Measurements from ENCODE around the gene ABT1. TPM values are rescaled to one million over a fixed set of nuclear protein-coding genes. Genes with fewer than 3 reads are reported as not detected.

Gene ABT1
- total RNA-seq, 1 experiment from 2014 or later, result 23.7 TPM

DNA sequence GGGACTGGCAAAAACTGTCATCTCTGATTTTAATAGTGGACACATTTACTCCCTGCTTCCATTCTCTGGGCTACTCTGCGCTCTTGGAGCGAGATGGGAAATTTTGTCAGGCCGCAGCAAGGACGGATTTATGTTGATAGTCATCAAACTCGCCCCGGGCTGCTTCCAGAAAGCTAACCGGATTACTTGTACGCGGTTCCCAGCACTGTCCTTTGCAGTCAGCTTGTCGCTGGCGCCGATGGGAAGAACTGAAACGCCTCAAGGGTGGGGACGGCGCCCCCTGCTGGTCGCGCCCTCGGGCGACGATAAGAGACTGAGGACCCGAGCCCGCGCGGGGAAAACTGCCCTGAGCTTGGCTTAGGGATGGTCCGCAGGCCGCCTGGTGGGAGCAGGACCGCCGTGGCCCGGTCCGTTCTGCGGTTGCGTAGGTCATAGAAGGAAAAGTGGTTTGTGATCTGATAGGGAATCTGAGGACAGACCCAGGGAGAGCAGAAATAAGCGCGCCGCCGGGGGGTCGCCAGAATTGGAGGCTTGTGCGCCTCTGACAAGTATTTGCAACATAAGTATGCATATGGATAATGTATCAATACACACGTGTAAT lies 984 bp upstream of the ABT1 start:
- Histone ChIP-seq H3K4me1 (ENCODE audit: low read length) (peaks cover 24% of the 10 kb centered on the region), H3K79me2 (ENCODE audit: low read length) (peaks cover 20% of the 10 kb centered on the region), H4K20me1 (ENCODE audit: insufficient read depth, low read depth, low read length) (peaks cover 8% of the 10 kb centered on the region; the same call in 1 of the 2 replicates), H3K36me3 (ENCODE audit: insufficient read depth, low read length) (peaks cover 17% of the 10 kb centered on the region; the same call in 1 of the 2 replicates), H3K9ac (ENCODE audit: low read length) (peak overlapping the region; percentile 82), H3K4me3 (ENCODE audit: low read length) (peak overlapping the region; percentile 75), H3K27me3 (ENCODE audit: low read length) (no peaks in the 10 kb centered on the region), H3K9me2 (replicated peaks; ENCODE audit: insufficient read depth, low read length) (no peaks in the 10 kb centered on the region), H3K27ac (ENCODE audit: low read length) (peak overlapping the region; percentile 64; the same call in 1 of the 2 replicates), H3K4me2 (ENCODE audit: low read depth, low read length, poor library complexity, severe bottlenecking) (peak overlapping the region; percentile 99), H2AFZ (ENCODE audit: low read length) (peak overlapping the region; percentile 94), H3K9me3 (ENCODE audit: low read length) (no peaks in the 10 kb centered on the region)
- peak; percentile 95 for DNase-seq

GRCh38 chr6:26597389-26597766 lies 625 bp downstream of the ABT1 start:
- Histone ChIP-seq H3K27ac (ENCODE audit: low read length) (no peak overlapping the region), H3K27me3 (ENCODE audit: low read length) (no peaks in the 10 kb centered on the region), H3K9me3 (ENCODE audit: low read length) (no peaks in the 10 kb centered on the region), H3K36me3 (ENCODE audit: insufficient read depth, low read length) (peaks cover 17% of the 10 kb centered on the region; the same call in 1 of the 2 replicates), H3K4me1 (ENCODE audit: low read length) (peaks cover 23% of the 10 kb centered on the region), H3K79me2 (ENCODE audit: low read length) (peaks cover 20% of the 10 kb centered on the region), H3K9me2 (replicated peaks; ENCODE audit: insufficient read depth, low read length) (no peaks in the 10 kb centered on the region), H4K20me1 (ENCODE audit: insufficient read depth, low read depth, low read length) (peaks cover 8% of the 10 kb centered on the region; the same call in 1 of the 2 replicates), H3K9ac (ENCODE audit: low read length) (peak overlapping the region; percentile 82), H3K4me2 (ENCODE audit: low read depth, low read length, poor library complexity, severe bottlenecking) (peak overlapping the region; percentile 99), H2AFZ (ENCODE audit: low read length) (no peak overlapping the region), H3K4me3 (ENCODE audit: low read length) (peak overlapping the region; percentile 75)
- no peak for DNase-seq

GRCh38 chr6:26597821-26598220 lies 1.1 kb downstream of the ABT1 start:
- H4K20me1 ChIP-seq (ENCODE audit: insufficient read depth, low read depth, low read length), result peaks cover 8% of the 10 kb centered on the region; the same call in 1 of the 2 replicates
- H3K4me1 ChIP-seq (ENCODE audit: low read length), result peaks cover 18% of the 10 kb centered on the region
- H2AFZ ChIP-seq (ENCODE audit: low read length), result no peak overlapping the region
- peaks cover 20% of the 10 kb centered on the region for H3K79me2 ChIP-seq (ENCODE audit: low read length)
- H3K9me2 ChIP-seq (replicated peaks; ENCODE audit: insufficient read depth, low read length), result no peaks in the 10 kb centered on the region
- H3K4me3 ChIP-seq (ENCODE audit: low read length), result peak overlapping the region; percentile 75
- H3K9ac ChIP-seq (ENCODE audit: low read length), result peak overlapping the region; percentile 82
- H3K9me3 ChIP-seq (ENCODE audit: low read length), result no peaks in the 10 kb centered on the region
- H3K36me3 ChIP-seq (ENCODE audit: insufficient read depth, low read length), result peaks cover 17% of the 10 kb centered on the region; the same call in 1 of the 2 replicates
- H3K27me3 ChIP-seq (ENCODE audit: low read length), result no peaks in the 10 kb centered on the region
- peak overlapping the region; percentile 99 for H3K4me2 ChIP-seq (ENCODE audit: low read depth, low read length, poor library complexity, severe bottlenecking)
- no peak overlapping the region for H3K27ac ChIP-seq (ENCODE audit: low read length)
- DNase-seq, result no peak

DNA sequence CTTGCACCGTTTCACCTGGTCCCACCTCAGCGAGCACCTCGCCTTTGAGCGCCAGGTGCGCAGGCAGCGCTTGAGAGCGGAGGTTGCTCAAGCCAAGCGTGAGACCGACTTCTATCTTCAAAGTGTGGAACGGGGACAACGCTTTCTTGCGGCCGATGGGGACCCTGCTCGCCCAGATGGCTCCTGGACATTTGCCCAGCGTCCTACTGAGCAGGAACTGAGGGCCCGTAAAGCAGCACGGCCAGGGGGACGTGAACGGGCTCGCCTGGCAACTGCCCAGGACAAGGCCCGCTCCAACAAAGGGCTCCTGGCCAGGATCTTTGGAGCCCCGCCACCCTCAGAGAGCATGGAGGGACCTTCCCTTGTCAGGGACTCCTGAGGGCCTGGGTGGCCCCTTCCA lies 1.5 kb downstream of the ABT1 start:
- Histone ChIP-seq H3K79me2 (ENCODE audit: low read length) (peaks cover 20% of the 10 kb centered on the region), H2AFZ (ENCODE audit: low read length) (no peak overlapping the region), H3K36me3 (ENCODE audit: insufficient read depth, low read length) (peaks cover 17% of the 10 kb centered on the region; the same call in 1 of the 2 replicates), H3K9me2 (replicated peaks; ENCODE audit: insufficient read depth, low read length) (no peaks in the 10 kb centered on the region), H3K4me1 (ENCODE audit: low read length) (peaks cover 17% of the 10 kb centered on the region), H3K9me3 (ENCODE audit: low read length) (no peaks in the 10 kb centered on the region), H4K20me1 (ENCODE audit: insufficient read depth, low read depth, low read length) (peaks cover 8% of the 10 kb centered on the region; the same call in 1 of the 2 replicates), H3K4me3 (ENCODE audit: low read length) (peak overlapping the region; percentile 75; the same call in 1 of the 2 replicates), H3K27ac (ENCODE audit: low read length) (no peak overlapping the region), H3K4me2 (ENCODE audit: low read depth, low read length, poor library complexity, severe bottlenecking) (peak overlapping the region; percentile 99), H3K9ac (ENCODE audit: low read length) (no peak overlapping the region), H3K27me3 (ENCODE audit: low read length) (no peaks in the 10 kb centered on the region)
- DNase-seq, result no peak

- Histone ChIP-seq H3K79me2 (ENCODE audit: low read length) (peaks cover 20% of the 10 kb centered on the region), H3K27ac (ENCODE audit: low read length) (no peak overlapping the region), H3K4me3 (ENCODE audit: low read length) (no peak overlapping the region), H3K36me3 (ENCODE audit: insufficient read depth, low read length) (peaks cover 17% of the 10 kb centered on the region; the same call in 1 of the 2 replicates), H3K4me1 (ENCODE audit: low read length) (peaks cover 17% of the 10 kb centered on the region), H3K27me3 (ENCODE audit: low read length) (no peaks in the 10 kb centered on the region), H3K4me2 (ENCODE audit: low read depth, low read length, poor library complexity, severe bottlenecking) (no peak overlapping the region), H4K20me1 (ENCODE audit: insufficient read depth, low read depth, low read length) (peaks cover 8% of the 10 kb centered on the region; the same call in 1 of the 2 replicates), H3K9me2 (replicated peaks; ENCODE audit: insufficient read depth, low read length) (no peaks in the 10 kb centered on the region), H3K9me3 (ENCODE audit: low read length) (no peaks in the 10 kb centered on the region), H2AFZ (ENCODE audit: low read length) (no peak overlapping the region), H3K9ac (ENCODE audit: low read length) (no peak overlapping the region)
- no peak for DNase-seq
These were observed 2.4 kb downstream of the ABT1 start for GRCh38 chr6:26599134-26599533.

DNA sequence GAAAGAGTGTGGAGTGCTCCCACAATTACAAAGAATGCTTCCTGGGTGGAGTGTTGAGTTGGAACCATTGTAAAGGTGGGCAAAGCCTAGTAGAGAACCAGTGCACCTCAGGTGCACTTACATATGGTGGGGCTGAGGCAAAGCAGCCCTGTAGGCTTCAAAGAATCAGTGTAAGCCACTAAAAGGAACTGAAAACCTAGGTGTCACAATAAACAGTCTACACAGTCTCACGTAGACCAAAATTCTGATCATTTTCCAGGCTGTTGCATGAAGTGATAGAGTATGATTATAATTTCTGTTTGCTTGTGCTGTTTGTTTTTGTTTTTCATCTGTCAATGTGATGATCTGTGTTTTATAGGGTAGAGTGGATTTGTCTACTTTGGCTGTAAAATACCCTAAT lies 2.8 kb downstream of the ABT1 start:
- no peaks in the 10 kb centered on the region for H3K9me3 ChIP-seq (ENCODE audit: low read length)
- H3K36me3 ChIP-seq (ENCODE audit: insufficient read depth, low read length), result peaks cover 17% of the 10 kb centered on the region; the same call in 1 of the 2 replicates
- no peak overlapping the region for H3K27ac ChIP-seq (ENCODE audit: low read length)
- no peak for DNase-seq
- no peaks in the 10 kb centered on the region for H3K9me2 ChIP-seq (replicated peaks; ENCODE audit: insufficient read depth, low read length)
- no peak overlapping the region for H3K9ac ChIP-seq (ENCODE audit: low read length)
- H3K79me2 ChIP-seq (ENCODE audit: low read length), result peaks cover 20% of the 10 kb centered on the region
- H3K4me2 ChIP-seq (ENCODE audit: low read depth, low read length, poor library complexity, severe bottlenecking), result no peak overlapping the region
- no peak overlapping the region for H3K4me3 ChIP-seq (ENCODE audit: low read length)
- H2AFZ ChIP-seq (ENCODE audit: low read length), result no peak overlapping the region
- peaks cover 17% of the 10 kb centered on the region for H3K4me1 ChIP-seq (ENCODE audit: low read length)
- peaks cover 8% of the 10 kb centered on the region; the same call in 1 of the 2 replicates for H4K20me1 ChIP-seq (ENCODE audit: insufficient read depth, low read depth, low read length)
- H3K27me3 ChIP-seq (ENCODE audit: low read length), result no peaks in the 10 kb centered on the region

- Histone ChIP-seq H2AFZ (ENCODE audit: low read length) (no peak overlapping the region), H3K79me2 (ENCODE audit: low read length) (peaks cover 20% of the 10 kb centered on the region), H3K9ac (ENCODE audit: low read length) (no peak overlapping the region), H3K36me3 (ENCODE audit: insufficient read depth, low read length) (peaks cover 17% of the 10 kb centered on the region; the same call in 1 of the 2 replicates), H3K9me3 (ENCODE audit: low read length) (no peaks in the 10 kb centered on the region), H4K20me1 (ENCODE audit: insufficient read depth, low read depth, low read length) (peaks cover 8% of the 10 kb centered on the region; the same call in 1 of the 2 replicates), H3K4me1 (ENCODE audit: low read length) (peaks cover 12% of the 10 kb centered on the region), H3K9me2 (replicated peaks; ENCODE audit: insufficient read depth, low read length) (no peaks in the 10 kb centered on the region), H3K27me3 (ENCODE audit: low read length) (no peaks in the 10 kb centered on the region), H3K4me2 (ENCODE audit: low read depth, low read length, poor library complexity, severe bottlenecking) (no peak overlapping the region), H3K4me3 (ENCODE audit: low read length) (no peak overlapping the region), H3K27ac (ENCODE audit: low read length) (no peak overlapping the region)
- no peak for DNase-seq
These were observed 4.0 kb downstream of the ABT1 start for GRCh38 chr6:26600759-26601158.

DNA sequence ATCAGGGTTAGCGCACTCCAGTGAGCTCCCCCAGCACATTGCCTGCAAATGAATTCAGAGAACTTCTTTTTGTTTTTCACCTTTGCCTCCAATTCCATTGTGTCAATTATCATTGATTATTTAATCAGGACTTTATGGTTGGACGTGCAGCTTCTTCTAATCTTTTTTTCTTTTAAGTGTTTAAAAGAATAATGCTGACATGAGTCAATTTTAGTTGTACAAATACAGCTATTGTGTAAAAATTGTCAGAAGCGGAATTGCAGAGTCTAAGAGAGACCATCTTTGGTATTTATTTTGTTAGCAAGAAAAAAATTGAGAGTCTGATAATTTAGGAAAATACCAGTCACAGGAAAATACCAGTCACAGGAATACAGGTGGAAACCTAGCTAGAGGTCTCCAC lies 5.5 kb downstream of the ABT1 start:
- H3K9me2 ChIP-seq (replicated peaks; ENCODE audit: insufficient read depth, low read length), result no peaks in the 10 kb centered on the region
- no peak for DNase-seq
- H3K27ac ChIP-seq (ENCODE audit: low read length), result no peak overlapping the region
- no peaks in the 10 kb centered on the region for H3K27me3 ChIP-seq (ENCODE audit: low read length)
- no peak overlapping the region for H3K9ac ChIP-seq (ENCODE audit: low read length)
- no peak overlapping the region for H2AFZ ChIP-seq (ENCODE audit: low read length)
- H3K36me3 ChIP-seq (ENCODE audit: insufficient read depth, low read length), result peaks cover 17% of the 10 kb centered on the region; the same call in 1 of the 2 replicates
- peaks cover 8% of the 10 kb centered on the region; the same call in 1 of the 2 replicates for H4K20me1 ChIP-seq (ENCODE audit: insufficient read depth, low read depth, low read length)
- H3K4me3 ChIP-seq (ENCODE audit: low read length), result no peak overlapping the region
- no peaks in the 10 kb centered on the region for H3K9me3 ChIP-seq (ENCODE audit: low read length)
- H3K4me1 ChIP-seq (ENCODE audit: low read length), result peaks cover 8% of the 10 kb centered on the region
- H3K4me2 ChIP-seq (ENCODE audit: low read depth, low read length, poor library complexity, severe bottlenecking), result no peak overlapping the region
- peaks cover 15% of the 10 kb centered on the region for H3K79me2 ChIP-seq (ENCODE audit: low read length)

Measured in Karpas-422 (cell line).